Keratinocyte (primary cell): ENCODE data around the gene NUP98.

ENCODE experiments used
- EZH2 ChIP-seq: IDR thresholded peaks from one replicate; pipeline ENCODE4 v1.6.1; 2012; ENCODE audit warnings: inconsistent platforms, mild to moderate bottlenecking, low read length, moderate library complexity
- TF ChIP-seq, protein P1 (sequence below), 3 experiments: IDR thresholded peaks in 1 of 3; conservative IDR thresholded peaks in 1 of 3; optimal IDR thresholded peaks in 1 of 3; 2 replicates in 2 of 3; 3 replicates in 1 of 3; pipeline versions ENCODE3 to v1.5.1; 2011; ENCODE audit warnings: low read length in 3 of 3, mild to moderate bottlenecking in 3 of 3, moderate library complexity in 2 of 3, control low read depth in 1 of 3, inconsistent platforms in 1 of 3; ENCODE audit not compliant: insufficient read depth in 2 of 3; ENCODE audit errors: extremely low read depth in 1 of 3

DNA sequence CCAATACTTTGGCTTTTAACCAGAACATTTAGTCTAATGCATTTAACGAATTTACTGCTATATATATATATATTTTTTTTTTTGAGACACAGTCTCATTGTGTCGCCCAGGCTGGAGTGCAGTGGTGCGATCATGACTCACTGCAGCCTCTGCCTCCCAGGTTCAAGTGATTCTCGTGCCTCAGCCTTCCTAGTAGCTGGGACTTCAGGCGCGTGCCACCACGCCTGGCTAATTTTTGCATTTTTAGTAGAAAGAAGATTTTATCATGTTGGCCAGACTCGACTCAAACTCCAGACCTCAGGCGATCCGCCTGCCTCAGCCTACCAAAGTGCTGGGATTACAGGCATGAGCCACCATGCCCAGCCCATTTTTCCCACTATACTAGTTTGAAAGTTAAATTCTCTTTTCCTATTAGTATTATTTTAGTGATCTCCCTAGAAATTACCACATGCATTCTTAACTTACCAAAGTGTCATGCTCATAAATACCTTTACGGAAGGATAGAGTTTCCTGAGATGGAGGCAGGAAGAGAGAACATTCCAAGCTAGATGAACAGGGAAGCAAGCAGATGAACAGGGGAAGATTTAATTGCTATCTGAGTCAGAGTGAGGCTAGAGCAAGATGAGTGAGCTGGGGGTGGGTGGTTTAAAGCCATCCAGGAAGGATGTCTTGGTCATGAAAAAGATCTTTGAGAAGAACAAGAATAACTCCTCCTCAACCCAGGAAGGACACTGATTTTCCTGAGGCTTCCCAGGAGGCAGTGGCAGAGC is 6.6 kb upstream of the NUP98 start:
- no peak for TF ChIP-seq EZH2
- TF ChIP-seq, protein P1, sequence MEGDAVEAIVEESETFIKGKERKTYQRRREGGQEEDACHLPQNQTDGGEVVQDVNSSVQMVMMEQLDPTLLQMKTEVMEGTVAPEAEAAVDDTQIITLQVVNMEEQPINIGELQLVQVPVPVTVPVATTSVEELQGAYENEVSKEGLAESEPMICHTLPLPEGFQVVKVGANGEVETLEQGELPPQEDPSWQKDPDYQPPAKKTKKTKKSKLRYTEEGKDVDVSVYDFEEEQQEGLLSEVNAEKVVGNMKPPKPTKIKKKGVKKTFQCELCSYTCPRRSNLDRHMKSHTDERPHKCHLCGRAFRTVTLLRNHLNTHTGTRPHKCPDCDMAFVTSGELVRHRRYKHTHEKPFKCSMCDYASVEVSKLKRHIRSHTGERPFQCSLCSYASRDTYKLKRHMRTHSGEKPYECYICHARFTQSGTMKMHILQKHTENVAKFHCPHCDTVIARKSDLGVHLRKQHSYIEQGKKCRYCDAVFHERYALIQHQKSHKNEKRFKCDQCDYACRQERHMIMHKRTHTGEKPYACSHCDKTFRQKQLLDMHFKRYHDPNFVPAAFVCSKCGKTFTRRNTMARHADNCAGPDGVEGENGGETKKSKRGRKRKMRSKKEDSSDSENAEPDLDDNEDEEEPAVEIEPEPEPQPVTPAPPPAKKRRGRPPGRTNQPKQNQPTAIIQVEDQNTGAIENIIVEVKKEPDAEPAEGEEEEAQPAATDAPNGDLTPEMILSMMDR (optimal IDR thresholded peaks at IDR 0.05 in 1 of 3, IDR thresholded peaks at IDR 0.05 in 1 of 3, conservative IDR thresholded peaks at IDR 0.05 in 1 of 3; ENCODE audit: extremely low read depth in 1 of 3, insufficient read depth in 2 of 3, low read length in 3 of 3) = no peak
